HG03457 (cell line): ENCODE results near the gene KIFBP.
"Not testable (repeated sequence)": the region's sequence is repeated elsewhere in the genome, so short reads cannot be mapped to it uniquely, and the experiment has no call there.

Experiments
- ATAC-seq: cut with Tn5 transposase; IDR thresholded peaks from one replicate; pipeline ENCODE4 v1.9.1; 2021; ENCODE audit warnings: moderate number of reproducible peaks; ENCODE audit not compliant: unreplicated experiment

KIFBP gene, protein sequence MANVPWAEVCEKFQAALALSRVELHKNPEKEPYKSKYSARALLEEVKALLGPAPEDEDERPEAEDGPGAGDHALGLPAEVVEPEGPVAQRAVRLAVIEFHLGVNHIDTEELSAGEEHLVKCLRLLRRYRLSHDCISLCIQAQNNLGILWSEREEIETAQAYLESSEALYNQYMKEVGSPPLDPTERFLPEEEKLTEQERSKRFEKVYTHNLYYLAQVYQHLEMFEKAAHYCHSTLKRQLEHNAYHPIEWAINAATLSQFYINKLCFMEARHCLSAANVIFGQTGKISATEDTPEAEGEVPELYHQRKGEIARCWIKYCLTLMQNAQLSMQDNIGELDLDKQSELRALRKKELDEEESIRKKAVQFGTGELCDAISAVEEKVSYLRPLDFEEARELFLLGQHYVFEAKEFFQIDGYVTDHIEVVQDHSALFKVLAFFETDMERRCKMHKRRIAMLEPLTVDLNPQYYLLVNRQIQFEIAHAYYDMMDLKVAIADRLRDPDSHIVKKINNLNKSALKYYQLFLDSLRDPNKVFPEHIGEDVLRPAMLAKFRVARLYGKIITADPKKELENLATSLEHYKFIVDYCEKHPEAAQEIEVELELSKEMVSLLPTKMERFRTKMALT

DNA sequence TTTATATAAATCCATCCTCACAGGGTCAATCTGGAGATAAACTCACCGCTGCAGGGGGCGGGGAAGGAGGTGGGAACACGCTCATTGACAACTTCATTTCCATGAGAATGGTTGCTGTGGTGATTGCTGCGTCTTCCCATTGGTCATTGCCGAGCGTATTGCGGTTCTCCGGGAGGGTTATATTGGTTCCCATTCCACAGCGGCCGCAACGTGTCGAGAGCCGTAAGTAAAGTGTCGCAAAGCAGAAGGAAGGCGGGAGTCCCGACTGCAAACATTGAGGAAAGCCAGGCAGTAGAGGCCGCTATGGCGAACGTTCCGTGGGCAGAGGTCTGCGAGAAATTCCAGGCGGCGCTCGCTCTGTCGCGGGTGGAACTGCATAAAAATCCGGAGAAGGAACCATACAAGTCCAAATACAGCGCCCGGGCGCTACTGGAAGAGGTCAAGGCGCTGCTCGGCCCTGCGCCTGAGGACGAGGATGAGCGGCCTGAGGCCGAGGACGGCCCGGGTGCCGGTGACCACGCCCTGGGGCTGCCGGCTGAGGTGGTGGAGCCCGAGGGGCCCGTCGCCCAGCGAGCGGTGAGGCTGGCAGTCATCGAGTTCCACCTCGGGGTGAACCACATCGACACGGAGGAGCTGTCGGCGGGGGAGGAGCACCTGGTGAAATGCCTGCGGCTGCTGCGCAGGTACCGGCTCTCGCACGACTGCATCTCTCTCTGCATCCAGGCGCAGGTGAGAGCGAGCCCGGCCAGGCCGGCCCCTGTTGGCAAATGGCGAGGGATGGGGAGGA is at the start of gene KIFBP:
Gene KIFBP, plus strand, starts transcription at position 274 of the 787 bp plus-strand sequence. Its CDS starts 30 bp downstream, at position 304.
- ATAC-seq, result peak; percentile 73

DNA sequence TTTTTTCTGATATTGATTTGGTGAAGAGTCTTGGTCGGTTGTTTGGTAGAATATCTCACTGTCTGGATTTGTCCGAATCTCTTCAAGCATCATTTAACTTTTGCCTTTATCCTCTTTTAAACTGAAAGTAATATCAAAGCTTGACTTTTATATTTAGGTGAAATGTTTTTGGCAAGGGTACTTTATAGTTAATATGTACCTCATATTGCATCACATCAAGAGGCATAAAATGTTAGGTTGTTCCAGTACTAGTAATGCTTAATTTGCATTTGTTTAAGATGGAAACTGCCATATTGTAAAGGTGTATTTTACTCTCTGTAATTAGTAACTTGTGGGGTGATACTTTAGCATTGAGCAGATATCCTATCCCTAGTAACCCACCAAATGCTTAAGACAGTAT is 49.7 kb upstream of the KIFBP start:
- ATAC-seq, result no peak

GRCh38 chr10:68940917-68941316 is 47.7 kb upstream of the KIFBP start:
- not testable (repeated sequence) for ATAC-seq

- ATAC-seq, result no peak
These were observed 38.0 kb upstream of the KIFBP start for GRCh38 chr10:68950598-68950997.

DNA sequence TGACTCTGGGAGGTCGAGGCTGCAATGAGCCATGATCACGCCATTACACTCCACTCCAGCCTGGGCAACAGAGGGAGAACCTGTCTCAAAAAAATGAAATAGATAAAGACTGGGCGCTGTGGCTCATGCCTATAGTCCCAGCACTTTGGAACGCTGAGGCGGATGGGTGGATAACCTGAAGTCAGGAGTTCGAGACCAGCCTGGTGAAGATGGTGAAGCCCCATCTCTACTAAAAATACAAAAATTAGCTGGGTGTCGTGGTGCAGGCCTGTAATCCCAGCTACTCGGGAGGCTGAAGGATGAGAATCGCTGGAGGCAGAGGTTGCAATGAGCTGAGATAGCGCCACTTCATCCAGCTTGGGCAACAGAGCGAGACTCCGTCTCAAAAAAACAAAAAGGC is 33.7 kb upstream of the KIFBP start:
- ATAC-seq, result no peak

DNA sequence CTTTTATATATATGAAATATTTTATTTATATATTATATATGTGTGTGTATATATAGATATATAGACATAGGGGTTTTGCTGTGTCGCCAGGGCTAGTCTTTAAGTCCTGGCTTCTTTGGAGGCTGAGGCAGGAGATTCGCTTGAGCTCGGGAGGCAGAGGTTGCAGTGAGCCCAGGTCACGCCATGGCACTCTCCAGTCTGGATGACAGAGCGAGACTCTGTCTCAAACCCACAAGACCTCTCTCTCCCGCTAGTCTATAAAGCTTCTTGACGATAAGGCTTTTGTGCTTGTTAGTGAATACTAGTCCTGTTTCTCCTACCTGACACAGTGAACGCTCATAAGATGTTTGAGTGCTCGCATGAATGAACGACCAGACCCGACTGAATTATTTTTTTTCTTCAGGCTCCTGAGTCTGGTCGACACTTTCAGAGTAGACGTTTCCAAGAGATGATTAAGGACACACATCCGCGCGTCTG is 33.2 kb upstream of the KIFBP start:
- no peak for ATAC-seq

- ATAC-seq, result peak; percentile 70
These were observed 32.6 kb upstream of the KIFBP start, which contains the start of gene DDX21 for GRCh38 chr10:68955832-68956532. Gene DDX21, plus strand, starts transcription at chr10:68956170. Its CDS starts 56 bp downstream, at chr10:68956226.

GRCh38 chr10:68957284-68957615 is 31.4 kb upstream of the KIFBP start:
- no peak for ATAC-seq

DNA sequence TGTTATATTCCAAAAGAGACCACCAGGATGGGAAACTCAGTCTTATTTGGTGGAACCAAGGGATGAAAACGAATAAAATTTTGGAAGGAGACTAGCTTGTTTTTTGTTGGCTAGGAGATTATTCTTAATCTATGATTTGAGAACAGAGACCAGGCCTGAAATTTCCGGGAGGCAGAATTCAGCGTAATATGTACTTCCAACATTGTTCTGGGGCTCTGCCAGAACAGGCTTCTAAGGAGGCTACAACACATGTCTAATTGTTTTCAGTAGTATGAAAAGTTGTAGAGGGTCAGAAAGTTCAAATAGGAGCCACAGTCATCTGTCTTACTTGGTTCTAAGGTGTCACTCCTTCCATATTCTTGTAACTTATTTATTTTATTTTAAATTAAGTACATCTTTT is 30.9 kb upstream of the KIFBP start:
- ATAC-seq, result no peak

DNA sequence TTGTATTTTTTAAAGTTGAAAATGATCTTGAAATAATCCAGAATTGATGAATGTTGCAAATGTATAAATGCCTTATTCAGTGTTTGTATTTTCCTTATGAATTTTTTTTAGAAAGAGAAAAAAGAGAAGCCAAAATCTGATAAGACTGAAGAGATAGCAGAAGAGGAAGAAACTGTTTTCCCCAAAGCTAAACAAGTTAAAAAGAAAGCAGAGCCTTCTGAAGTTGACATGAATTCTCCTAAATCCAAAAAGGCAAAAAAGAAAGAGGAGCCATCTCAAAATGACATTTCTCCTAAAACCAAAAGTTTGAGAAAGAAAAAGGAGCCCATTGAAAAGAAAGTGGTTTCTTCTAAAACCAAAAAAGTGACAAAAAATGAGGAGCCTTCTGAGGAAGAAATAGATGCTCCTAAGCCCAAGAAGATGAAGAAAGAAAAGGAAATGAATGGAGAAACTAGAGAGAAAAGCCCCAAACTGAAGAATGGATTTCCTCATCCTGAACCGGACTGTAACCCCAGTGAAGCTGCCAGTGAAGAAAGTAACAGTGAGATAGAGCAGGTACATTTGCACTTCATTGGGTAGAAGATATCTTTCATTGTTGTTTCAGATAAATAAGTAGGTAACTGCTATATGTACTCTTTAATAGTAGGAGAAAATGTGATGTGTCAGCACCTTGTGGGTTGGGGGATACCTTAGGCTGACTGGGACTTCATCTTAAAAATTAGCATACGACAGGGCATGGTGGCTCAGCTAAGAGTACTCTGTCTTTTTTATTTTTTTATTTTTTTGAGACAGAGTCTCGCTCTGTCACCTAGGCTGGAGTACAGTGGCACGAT is 28.7 kb upstream of the KIFBP start:
- no peak for ATAC-seq

DNA sequence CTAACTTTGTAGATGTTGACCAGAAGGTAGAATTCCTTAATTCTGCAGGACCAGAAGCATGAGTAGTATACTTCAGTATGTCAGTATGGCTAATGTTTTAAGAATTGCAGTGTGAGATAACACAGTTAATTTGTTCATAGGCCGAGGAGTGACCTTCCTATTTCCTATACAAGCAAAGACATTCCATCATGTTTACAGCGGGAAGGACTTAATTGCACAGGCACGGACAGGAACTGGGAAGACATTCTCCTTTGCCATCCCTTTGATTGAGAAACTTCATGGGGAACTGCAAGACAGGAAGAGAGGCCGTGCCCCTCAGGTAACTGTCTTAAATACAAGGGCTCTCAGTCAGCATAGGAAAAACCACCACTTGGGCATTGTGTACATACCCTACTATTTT is 25.5 kb upstream of the KIFBP start:
- no peak for ATAC-seq

DNA sequence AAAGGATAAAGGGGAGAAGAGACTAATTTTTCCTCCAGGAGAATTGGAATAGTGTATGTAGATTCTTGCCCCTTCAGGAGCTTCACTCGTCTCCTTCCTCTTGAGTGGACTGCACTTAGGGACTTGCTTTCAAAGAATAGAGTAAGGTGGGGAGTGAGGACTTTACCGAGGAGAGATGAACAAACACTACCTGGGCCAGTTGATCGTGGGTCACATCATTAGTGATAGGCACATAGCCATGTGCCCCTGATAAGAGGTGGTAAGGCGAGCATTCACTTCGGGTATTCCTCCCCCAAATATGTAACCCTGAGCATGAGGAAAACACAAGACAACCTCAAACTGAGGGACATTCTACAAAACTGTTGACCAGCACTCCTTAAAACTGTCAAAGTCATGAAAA is 14.6 kb upstream of the KIFBP start:
- no peak for ATAC-seq

- not testable (repeated sequence) for ATAC-seq
These were observed 12.6 kb upstream of the KIFBP start for GRCh38 chr10:68975936-68976473.

DNA sequence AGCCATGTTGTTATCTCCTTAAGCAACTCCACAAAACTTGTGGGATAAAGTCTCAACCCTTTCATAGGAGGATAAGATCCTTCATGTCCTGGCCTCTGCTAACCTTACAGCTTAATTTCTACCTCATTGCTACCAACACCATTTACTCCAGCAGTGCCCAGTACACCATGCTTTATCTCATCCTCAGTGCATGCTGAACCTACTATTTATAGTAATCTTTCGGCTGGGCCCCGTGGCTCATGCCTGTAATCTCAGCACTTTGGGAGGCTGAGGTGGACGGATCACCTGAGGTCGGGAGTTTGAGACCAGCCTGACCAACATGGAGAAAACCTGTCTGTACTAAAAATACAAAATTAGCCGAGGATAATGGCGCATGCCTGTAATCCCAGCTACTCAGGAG is 8.9 kb upstream of the KIFBP start:
- not testable (repeated sequence) for ATAC-seq

GRCh38 chr10:68981074-68981473 is 7.5 kb upstream of the KIFBP start:
- ATAC-seq, result no peak

- ATAC-seq, result no peak
These were observed 6.2 kb upstream of the KIFBP start for GRCh38 chr10:68982389-68982788.

DNA sequence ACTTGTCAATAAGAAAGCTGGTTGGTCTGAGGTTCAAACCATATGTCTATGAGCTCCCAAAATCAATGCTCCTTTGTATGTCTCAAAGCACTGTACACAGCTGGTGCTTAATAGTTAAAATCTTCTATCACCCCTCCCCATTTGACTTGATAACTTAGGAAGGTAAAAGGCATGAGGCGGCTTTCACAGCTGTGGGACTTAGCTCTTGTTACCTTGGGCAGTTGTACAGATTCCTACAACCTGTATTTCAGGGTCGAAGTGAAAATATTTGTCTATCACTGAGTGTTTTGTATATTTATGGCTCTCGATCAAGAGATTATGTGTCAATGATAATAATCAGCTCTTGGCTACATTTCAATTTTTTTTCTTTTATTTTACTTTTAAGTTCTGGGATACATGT is 992 bp upstream of the KIFBP start:
- no peak for ATAC-seq

- no peak for ATAC-seq
These were observed 851 bp downstream of the KIFBP start for GRCh38 chr10:68989317-68989990.
